ENCODE measurements around the gene CCDC126. TPM values are rescaled to one million over a fixed set of nuclear protein-coding genes. Genes with fewer than 3 reads are reported as not detected.

Gene CCDC126
- polyA plus RNA-seq, 2 donors: 4.5 to 5.3 TPM

GRCh38 chr7:23687011-23687410 lies 89.8 kb downstream of the CCDC126 start:
- no peak overlapping the region for H3K4me3 ChIP-seq (ENCODE audit: low read depth in 1 of 2, low read length in 2 of 2)
- H3K4me1 ChIP-seq (ENCODE audit: control insufficient read depth in 2 of 2, insufficient read depth in 2 of 2, low read length in 1 of 2): no peaks in the 10 kb centered on the region
- H3K27me3 ChIP-seq (ENCODE audit: control insufficient read depth in 1 of 2, insufficient read depth in 2 of 2, low read length in 2 of 2): no peaks in the 10 kb centered on the region
- WGBS, 2 donors: 52 to 68% methylated on average over 2 of the region's 2 CpGs
- H3K36me3 ChIP-seq (ENCODE audit: control insufficient read depth in 2 of 2, insufficient read depth in 2 of 2, low read length in 1 of 2): peaks cover 0 to 2% of the 10 kb centered on the region in 2 donors
- H3K27ac ChIP-seq (ENCODE audit: low read depth in 2 of 2, low read length in 1 of 2): no peak overlapping the region
- no peaks in the 10 kb centered on the region for H3K9me3 ChIP-seq (ENCODE audit: control insufficient read depth in 2 of 2, insufficient read depth in 1 of 2, low read depth in 1 of 2, low read length in 1 of 2)

GRCh38 chr7:23689165-23689564 lies 92.0 kb downstream of the CCDC126 start:
- Histone ChIP-seq H3K36me3 (ENCODE audit: control insufficient read depth in 2 of 2, insufficient read depth in 2 of 2, low read length in 1 of 2) (peaks cover 2 to 3% of the 10 kb centered on the region in 2 donors), H3K4me3 (ENCODE audit: low read depth in 1 of 2, low read length in 2 of 2) (no peak overlapping the region), H3K27ac (ENCODE audit: low read depth in 2 of 2, low read length in 1 of 2) (no peak overlapping the region), H3K27me3 (ENCODE audit: control insufficient read depth in 1 of 2, insufficient read depth in 2 of 2, low read length in 2 of 2) (no peaks in the 10 kb centered on the region), H3K9me3 (ENCODE audit: control insufficient read depth in 2 of 2, insufficient read depth in 1 of 2, low read depth in 1 of 2, low read length in 1 of 2) (no peaks in the 10 kb centered on the region), H3K4me1 (ENCODE audit: control insufficient read depth in 2 of 2, insufficient read depth in 2 of 2, low read length in 1 of 2) (no peaks in the 10 kb centered on the region)
- 80 to 84% methylated on average over 4 of the region's 4 CpGs for WGBS, 2 donors

GRCh38 chr7:23691320-23691719 lies 94.1 kb downstream of the CCDC126 start:
- H3K36me3 ChIP-seq (ENCODE audit: control insufficient read depth in 2 of 2, insufficient read depth in 2 of 2, low read length in 1 of 2): peaks cover 2 to 3% of the 10 kb centered on the region in 2 donors
- peak overlapping the region; percentile 31 to 66 for H3K27ac ChIP-seq (ENCODE audit: low read depth in 2 of 2, low read length in 1 of 2)
- H3K27me3 ChIP-seq (ENCODE audit: control insufficient read depth in 1 of 2, insufficient read depth in 2 of 2, low read length in 2 of 2): no peaks in the 10 kb centered on the region
- WGBS, 2 donors: 74 to 82% methylated on average over 4 of the region's 4 CpGs
- no peak overlapping the region for H3K4me3 ChIP-seq (ENCODE audit: low read depth in 1 of 2, low read length in 2 of 2)
- no peaks in the 10 kb centered on the region for H3K9me3 ChIP-seq (ENCODE audit: control insufficient read depth in 2 of 2, insufficient read depth in 1 of 2, low read depth in 1 of 2, low read length in 1 of 2)
- no peaks in the 10 kb centered on the region for H3K4me1 ChIP-seq (ENCODE audit: control insufficient read depth in 2 of 2, insufficient read depth in 2 of 2, low read length in 1 of 2)

- Histone ChIP-seq H3K27ac (ENCODE audit: low read depth in 2 of 2, low read length in 1 of 2) (no peak overlapping the region), H3K27me3 (ENCODE audit: control insufficient read depth in 1 of 2, insufficient read depth in 2 of 2, low read length in 2 of 2) (no peaks in the 10 kb centered on the region), H3K4me1 (ENCODE audit: control insufficient read depth in 2 of 2, insufficient read depth in 2 of 2, low read length in 1 of 2) (no peaks in the 10 kb centered on the region), H3K9me3 (ENCODE audit: control insufficient read depth in 2 of 2, insufficient read depth in 1 of 2, low read depth in 1 of 2, low read length in 1 of 2) (no peaks in the 10 kb centered on the region), H3K36me3 (ENCODE audit: control insufficient read depth in 2 of 2, insufficient read depth in 2 of 2, low read length in 1 of 2) (peaks cover 3 to 5% of the 10 kb centered on the region in 2 donors), H3K4me3 (ENCODE audit: low read depth in 1 of 2, low read length in 2 of 2) (no peak overlapping the region)
Measured at GRCh38 chr7:23693224-23693623, 96.0 kb downstream of the CCDC126 start.

Other genes with a start within 250 kb of the CCDC126 start
- 1 to 10 TPM; 2.5 to 3.5 TPM for gene IGF2BP3, start 126.9 kb upstream of the CCDC126 start, polyA plus RNA-seq
- 10 to 100 TPM; 54.6 to 93.7 TPM for gene TRA2A, start 65.4 kb upstream of the CCDC126 start, polyA plus RNA-seq
- gene FAM221A, start 82.8 kb downstream of the CCDC126 start, polyA plus RNA-seq: 10 to 100 TPM in 1 of 2 donors, 1 to 10 TPM in 1; 6.2 to 11.3 TPM
- gene STK31, start 112.8 kb downstream of the CCDC126 start, polyA plus RNA-seq: 1 to 10 TPM in 1 of 2 donors, under 1 TPM in 1; 0.05 to 1.1 TPM